H4 (cell line): ENCODE measurements around the gene BCL2L1. TPM values are rescaled to one million over a fixed set of nuclear protein-coding genes. Genes with fewer than 3 reads are reported as not detected.

Source experiments
- total RNA-seq: library from RNA; depleted of rRNA; stranded (reverse); fragments of >200 nt; shearing (Covaris generic); gene quantifications from 2 replicates; pipeline ENCODE4 v1.2.3, GENCODE V29; 2014; rRNA removed

The BCL2L1 gene
- total RNA-seq, 1 experiment from 2014 or later: 42.6 TPM

Other genes with a start within 250 kb of the BCL2L1 start
- gene DEFB124, start 247.7 kb downstream of the BCL2L1 start, total RNA-seq: not detected in 2 replicates
- gene REM1, start 247.6 kb downstream of the BCL2L1 start, total RNA-seq: not detected in 2 replicates
- 72.4 and 109 TPM in 2 replicates for gene HM13, start 208.4 kb downstream of the BCL2L1 start, total RNA-seq
- gene ID1, start 117.6 kb downstream of the BCL2L1 start, total RNA-seq: 410 and 489 TPM in 2 replicates
- not detected in 2 replicates for gene COX4I2, start 85.0 kb downstream of the BCL2L1 start, total RNA-seq
- gene TPX2, start 16.4 kb upstream of the BCL2L1 start, total RNA-seq: 111 and 128 TPM in 2 replicates
- gene MYLK2, start 96.5 kb upstream of the BCL2L1 start, total RNA-seq: 0.14 TPM in 1 of 2 replicates, not detected in the other
- gene FOXS1, start 122.7 kb upstream of the BCL2L1 start, total RNA-seq: 0.08 TPM in 1 of 2 replicates, not detected in the other
- 7.5 and 9.2 TPM in 2 replicates for gene DUSP15, start 147.7 kb upstream of the BCL2L1 start, total RNA-seq
- gene TTLL9, start 147.8 kb upstream of the BCL2L1 start, total RNA-seq: 0.27 TPM in 1 of 2 replicates, not detected in the other
- gene PDRG1, start 229.2 kb upstream of the BCL2L1 start, total RNA-seq: 4.4 and 6.2 TPM in 2 replicates
- gene XKR7, start 245.3 kb upstream of the BCL2L1 start, total RNA-seq: not detected in 2 replicates